HFF-Myc (cell line): ENCODE data around the gene LRIG1.
A peak's percentile ranks its signal among the peaks of the same experiment; 100 is the strongest.

Source experiments
- DNase-seq: peaks from one replicate; pipeline ENCODE4 v3.0.0-alpha.2; 2011; ENCODE audit warnings: low read depth; ENCODE audit errors: extremely low read depth
- H3K4me3 ChIP-seq: replicated peaks from 2 replicates; pipeline ENCODE4 v1.5.1; 2011; ENCODE audit warnings: low read depth, mild to moderate bottlenecking, control low read depth, low read length
- TF ChIP-seq, protein P1 (sequence below): IDR thresholded peaks from 2 replicates; pipeline ENCODE4 v1.5.1; 2012; ENCODE audit warnings: mild to moderate bottlenecking, low read depth, low read length, control low read depth; ENCODE audit errors: missing control alignments

LRIG1 gene

DNA sequence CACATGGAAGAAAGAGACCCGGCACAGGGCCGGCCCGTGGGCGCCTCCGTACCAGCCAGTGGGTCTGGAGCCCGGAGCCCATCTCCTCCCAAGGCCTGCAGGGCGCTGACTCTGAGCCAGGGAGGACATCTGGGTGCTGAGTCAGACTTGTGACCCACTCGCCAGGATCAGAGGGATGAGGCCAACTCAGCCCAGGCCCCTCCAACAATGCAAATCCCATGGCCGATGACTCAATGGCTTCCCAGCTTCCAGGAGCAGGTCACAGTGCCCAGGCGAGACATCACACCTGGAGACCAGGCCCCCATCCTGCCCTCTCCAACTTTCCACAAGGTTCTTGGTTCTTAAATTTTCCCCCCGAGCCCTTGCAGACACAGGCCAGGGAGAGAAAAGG is 95.1 kb downstream of the LRIG1 start:
- TF ChIP-seq, protein P1, sequence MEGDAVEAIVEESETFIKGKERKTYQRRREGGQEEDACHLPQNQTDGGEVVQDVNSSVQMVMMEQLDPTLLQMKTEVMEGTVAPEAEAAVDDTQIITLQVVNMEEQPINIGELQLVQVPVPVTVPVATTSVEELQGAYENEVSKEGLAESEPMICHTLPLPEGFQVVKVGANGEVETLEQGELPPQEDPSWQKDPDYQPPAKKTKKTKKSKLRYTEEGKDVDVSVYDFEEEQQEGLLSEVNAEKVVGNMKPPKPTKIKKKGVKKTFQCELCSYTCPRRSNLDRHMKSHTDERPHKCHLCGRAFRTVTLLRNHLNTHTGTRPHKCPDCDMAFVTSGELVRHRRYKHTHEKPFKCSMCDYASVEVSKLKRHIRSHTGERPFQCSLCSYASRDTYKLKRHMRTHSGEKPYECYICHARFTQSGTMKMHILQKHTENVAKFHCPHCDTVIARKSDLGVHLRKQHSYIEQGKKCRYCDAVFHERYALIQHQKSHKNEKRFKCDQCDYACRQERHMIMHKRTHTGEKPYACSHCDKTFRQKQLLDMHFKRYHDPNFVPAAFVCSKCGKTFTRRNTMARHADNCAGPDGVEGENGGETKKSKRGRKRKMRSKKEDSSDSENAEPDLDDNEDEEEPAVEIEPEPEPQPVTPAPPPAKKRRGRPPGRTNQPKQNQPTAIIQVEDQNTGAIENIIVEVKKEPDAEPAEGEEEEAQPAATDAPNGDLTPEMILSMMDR, result no peak
- peak; percentile 59 for DNase-seq
- no peak overlapping the region for H3K4me3 ChIP-seq

GRCh38 chr3:66404903-66405700 is 95.7 kb downstream of the LRIG1 start:
- H3K4me3 ChIP-seq, result no peak overlapping the region
- no peak for DNase-seq
- TF ChIP-seq, protein P1, result no peak

- TF ChIP-seq, protein P1, result no peak
- H3K4me3 ChIP-seq, result no peak overlapping the region
- no peak for DNase-seq
Measured at GRCh38 chr3:66404197-66404596, 96.6 kb downstream of the LRIG1 start.

GRCh38 chr3:66403323-66403990 is 97.4 kb downstream of the LRIG1 start:
- TF ChIP-seq, protein P1, result no peak
- no peak overlapping the region for H3K4me3 ChIP-seq
- DNase-seq, result no peak

DNA sequence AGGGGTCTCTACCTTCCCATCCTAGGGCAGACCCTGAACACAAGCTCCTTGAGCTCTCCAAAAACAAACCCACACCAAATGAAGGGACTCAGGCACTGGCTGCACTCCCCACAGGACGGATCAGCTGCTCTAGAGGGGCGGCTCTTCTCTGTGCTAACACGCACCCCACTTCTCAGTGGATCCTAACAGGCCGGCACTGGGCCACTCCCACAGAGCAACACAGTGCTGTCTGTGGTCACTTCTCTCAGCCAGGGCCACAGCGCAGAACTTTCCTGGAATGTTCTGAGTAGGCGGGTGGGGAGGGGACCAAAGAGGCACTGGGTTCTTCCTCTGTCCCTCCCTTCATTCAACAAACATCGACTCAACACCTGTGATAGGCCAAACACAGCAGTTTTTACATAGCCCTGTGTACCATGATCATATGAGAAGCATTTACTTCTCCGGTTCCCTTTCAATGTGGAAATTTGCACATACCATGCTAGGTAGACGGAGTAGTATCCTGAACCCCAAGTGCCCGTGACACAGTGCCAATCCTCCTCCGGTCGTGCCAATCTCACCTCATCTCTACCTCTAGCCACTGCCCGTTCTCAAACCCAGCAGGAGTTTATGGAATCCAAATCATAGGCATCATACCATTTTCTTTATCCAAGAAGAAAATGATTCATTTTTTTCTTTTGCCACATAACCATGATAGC is 98.1 kb downstream of the LRIG1 start:
- H3K4me3 ChIP-seq, result no peak overlapping the region
- TF ChIP-seq, protein P1, result no peak
- DNase-seq, result no peak

DNA sequence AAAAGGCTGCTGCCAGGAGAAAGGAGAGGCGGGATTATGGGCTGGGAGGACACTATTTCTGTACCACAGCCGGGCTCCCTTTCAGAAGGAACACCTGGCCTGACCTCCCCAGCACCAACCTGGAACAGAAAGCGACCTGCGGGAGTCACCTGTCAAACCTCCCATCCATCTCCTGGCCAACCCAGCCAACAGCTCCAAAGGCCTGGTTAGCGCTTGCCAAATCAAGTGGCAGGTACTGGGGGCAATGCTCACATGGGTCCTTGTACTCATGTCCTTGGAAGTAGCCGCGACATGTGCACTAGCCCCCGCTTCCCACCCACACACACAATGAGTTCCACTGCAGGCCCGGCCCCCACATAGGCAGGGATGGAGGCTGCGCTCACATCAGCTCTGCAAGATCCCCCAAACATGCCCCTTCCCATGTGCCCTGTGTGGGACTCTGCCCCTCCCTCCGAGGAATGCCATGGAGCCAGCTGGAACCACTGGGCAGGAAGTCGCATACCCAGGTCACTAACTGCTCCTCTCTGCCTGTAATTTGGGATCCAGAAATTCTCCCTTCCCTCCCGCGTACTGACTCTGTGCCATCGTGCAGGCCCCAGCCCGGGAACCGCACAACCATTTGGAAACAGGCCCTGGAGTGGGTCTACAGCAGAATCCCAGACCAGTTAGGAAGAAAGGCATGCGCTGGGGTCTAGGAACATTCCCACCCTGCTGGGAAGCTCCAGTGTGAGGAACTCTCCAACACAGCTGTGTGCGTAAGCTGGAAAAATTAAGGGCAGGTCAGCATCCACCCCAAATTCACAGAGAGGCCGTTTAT is 98.9 kb downstream of the LRIG1 start:
- no peak overlapping the region for H3K4me3 ChIP-seq
- no peak for DNase-seq
- TF ChIP-seq, protein P1, result no peak
